Stimulated activated CD4-positive, alpha-beta T cell treated with anti-CD3 and anti-CD28 coated beads, TNF-alpha, amount 100 ng/mL, for 1 hour (primary cell): ENCODE data around the gene UPK2.

ENCODE experiments used
- DNase-seq, 3 donors: peaks; one replicate each; pipeline ENCODE4 v3.0.0-alpha.2; 2020; ENCODE audit warnings: low read depth in 3 of 3, low spot score in 1 of 3

UPK2 gene

DNA sequence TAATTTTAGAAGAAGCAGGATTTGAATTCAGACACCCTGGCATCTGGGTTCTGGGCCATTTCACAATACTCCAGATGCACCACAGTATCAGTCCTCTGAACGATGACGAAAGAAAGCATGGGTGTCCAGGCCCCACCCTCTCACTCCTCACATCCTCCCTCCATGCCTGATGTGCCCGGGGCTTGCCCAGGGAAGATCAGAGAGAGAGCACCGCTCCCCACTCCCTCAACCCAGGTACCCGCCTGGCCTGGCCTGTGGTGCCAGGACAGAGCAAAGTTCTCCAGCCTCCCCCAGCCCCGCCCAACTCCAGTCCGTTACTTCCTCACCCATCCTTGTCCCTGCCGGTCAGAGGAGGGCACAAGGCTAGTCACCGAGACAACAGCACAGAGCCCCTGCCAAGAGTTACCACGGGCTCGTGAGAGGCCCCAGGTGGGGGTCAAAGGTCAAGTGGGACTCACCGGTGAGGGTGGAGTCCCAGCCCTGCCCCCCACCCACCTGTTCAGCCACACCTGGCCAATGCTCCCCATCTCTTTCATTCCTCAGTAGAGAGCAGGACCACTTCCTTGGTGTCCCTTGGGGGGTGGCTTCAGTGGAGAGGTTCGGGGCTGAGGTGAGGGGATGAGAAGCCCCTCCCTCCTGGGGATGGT, 38.5 kb upstream of the UPK2 start:
- DNase-seq = no peak

- no peak for DNase-seq
Observed at GRCh38 chr11:118918128-118918685, 37.9 kb upstream of the UPK2 start.

DNA sequence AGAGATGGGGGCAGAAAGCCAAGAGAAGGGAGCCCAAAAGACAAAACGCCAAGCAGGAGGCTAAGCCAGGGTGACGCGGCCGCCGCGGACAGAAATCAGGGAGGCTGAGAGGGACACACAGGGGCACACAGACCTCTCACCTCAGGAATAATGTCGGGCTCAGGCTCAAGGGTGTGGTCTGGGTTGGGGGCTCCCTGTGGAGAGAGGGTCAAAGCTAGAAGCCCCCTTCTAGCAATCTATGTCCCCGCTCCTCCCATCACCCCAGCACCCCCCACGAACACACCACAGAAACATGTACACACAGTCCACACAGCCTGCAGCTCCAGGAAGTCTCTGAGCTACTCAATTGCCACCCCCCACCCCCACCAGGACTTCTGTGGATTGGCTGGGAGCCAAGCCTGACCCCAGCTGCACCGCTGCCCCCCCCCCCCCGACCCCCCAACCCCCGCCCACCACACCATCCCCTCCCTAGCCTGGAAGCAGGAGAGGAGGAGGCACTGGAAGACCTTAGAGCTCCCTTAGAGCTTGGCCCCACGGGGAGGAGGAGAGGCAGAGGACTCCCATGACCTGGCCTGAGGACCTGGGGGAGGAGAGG, 37.3 kb upstream of the UPK2 start:
- no peak for DNase-seq

- no peak for DNase-seq
Observed at GRCh38 chr11:118921121-118921928, 34.8 kb upstream of the UPK2 start.

- DNase-seq = no peak
Observed at GRCh38 chr11:118921929-118922744, 34.0 kb upstream of the UPK2 start.

DNA sequence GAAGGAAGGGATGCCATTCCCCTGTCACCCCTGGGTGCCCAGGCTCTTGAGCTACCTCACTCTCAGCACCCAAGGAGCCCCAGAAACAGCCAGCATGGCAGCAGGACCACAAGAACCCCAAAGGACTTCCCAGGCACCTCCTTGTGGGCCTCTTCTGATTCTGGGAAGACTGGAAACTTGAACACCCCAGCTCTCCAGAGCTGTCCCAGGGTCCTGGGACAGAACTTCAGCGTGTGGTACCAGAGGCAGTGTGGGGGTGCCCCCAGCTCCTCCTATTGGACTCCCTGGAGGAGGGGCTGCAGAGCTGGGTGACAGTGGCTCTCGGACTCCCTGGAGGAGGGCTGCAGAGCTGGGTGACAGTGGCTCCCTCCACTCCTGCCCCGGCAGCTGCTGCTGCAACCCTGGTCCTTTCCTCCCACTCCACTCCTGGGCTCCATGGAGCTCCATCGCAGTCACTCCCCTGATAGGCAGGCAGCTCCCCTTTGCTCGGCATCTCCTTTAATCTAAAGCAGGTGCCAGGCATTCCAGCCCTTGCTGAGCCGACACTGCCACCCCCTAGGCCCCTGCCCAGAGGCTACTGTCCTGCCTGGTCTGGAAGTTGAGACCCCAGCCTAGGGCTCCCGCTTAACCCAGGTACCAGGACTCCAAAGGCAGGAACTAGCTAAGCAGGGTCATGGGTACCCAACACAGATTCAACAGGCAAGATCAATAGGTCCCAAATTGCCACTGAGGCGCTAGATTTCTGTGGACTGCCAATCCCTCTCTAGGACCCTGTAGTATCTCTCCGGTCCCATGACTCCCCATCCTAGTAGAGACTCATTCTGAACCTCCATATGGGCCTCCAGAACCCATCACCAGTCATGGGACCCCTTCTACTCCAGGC, 33.1 kb upstream of the UPK2 start:
- no peak for DNase-seq

GRCh38 chr11:118923721-118924587, 32.1 kb upstream of the UPK2 start:
- no peak for DNase-seq

GRCh38 chr11:118924591-118925585, 31.2 kb upstream of the UPK2 start:
- no peak for DNase-seq

- DNase-seq = no peak
Observed at GRCh38 chr11:118927554-118928100, 28.5 kb upstream of the UPK2 start.

DNA sequence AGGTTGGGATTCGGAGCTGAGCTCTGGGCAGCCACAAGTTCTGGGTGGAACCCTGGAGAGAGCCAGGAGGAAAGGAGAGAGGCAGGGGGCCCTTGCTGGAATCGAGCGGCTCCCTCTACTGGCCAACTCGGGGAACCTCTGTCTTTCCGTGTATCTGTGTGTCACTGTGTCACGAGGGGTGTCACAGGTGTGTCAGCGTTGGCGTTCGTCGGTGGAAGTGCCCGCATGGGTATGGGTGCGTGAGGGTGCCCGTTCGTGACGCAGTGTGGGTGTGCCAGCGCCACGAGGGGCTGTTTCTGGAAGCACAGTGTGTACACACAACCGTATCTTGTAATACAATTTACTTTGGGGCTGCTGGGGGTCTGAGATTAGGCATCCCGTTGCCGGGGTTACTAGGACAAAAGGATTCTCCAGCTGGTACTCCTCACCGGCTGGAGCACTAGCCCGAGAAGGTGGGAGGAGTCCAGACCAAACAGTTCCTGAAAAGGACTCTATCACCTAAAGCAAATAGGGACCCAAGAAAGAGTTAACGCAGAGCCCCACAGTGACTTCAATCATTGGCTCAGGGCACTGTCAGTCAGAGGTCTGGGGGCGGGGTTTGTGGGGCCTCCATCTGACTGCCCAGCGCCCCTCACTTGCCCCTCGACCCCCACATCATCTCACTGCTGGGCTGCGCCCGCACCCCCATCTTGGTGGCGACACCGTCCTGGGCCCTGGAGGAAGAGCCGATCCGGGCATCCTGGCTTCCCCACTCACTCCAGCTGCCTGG, 27.8 kb upstream of the UPK2 start:
- DNase-seq = peak; percentile 83 to 93 (median 87)

GRCh38 chr11:118928870-118929500, 27.1 kb upstream of the UPK2 start:
- no peak for DNase-seq

DNA sequence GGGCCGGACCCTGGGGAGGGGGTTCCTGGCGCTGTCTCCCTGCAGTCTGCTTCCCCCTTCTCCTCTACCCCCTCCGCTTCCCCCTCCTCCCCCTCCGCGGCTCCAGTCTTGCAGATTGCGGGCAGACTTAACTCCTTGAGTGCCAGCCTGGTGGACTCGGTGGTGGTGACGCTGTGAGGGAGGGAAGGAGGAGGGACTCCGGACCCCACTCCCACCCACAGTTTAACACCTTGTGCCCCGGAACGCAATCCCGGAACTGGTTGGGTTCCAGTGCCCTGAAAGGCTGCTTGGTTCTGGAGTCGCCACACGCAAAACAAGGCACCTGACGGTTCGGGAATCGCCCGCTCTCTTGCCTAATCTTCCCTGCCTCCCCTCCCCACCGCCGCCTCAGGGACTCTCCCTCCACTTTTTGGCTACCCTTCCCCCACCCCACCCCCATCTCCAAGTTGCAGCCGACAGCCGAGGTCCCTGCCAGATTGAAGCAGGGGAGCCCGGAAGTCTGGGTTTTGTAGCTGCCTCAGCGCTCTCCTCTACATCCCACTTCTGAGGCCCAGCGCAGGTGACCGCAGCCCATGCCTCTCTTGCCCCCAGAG, 26.5 kb upstream of the UPK2 start:
- DNase-seq = peak in 1 of 3 donors; percentile 59

- peak in 2 of 3 donors; percentile 73 to 85 for DNase-seq
Observed at GRCh38 chr11:118930094-118930712, 25.9 kb upstream of the UPK2 start.

DNA sequence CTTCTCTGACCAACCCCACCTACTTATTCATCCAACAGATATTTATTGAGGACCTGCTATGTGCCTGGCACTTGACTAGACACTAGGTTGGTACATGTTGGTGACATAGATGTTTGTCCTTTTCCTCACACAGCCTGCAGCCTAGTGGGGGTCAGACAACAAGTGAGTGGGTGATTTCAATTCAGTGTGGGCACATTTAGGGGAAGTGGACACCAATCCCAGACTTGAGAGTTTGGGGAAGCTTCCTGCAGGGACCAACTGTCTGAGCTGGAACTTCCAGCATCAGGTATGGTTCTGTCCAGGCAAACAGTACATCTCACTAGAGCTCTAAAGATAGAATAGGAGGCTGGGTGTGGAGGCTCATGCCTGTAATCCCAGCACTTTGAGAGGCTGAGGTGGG, 24.5 kb upstream of the UPK2 start:
- DNase-seq = no peak

- DNase-seq = no peak
Observed at GRCh38 chr11:118933486-118933885, 22.6 kb upstream of the UPK2 start.

DNA sequence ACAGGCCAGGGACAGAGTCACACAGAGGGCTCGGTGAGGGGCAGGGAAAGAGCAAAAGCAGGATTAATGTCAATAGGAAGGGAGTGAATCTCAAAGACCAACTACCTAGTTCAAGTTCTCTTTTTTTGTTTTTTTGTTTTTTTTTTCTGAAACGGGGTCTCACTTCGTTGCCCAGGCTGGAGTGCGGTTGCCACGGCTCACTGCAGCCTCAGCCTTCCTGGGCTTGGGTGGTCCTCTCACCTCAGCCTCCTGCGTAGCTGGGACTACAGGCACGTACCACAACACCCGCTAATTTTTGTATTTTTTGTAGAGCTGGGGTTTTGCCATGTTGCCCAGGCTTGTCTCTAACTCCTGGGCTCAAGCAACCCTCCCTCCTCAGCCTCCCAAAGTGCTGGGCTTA, 20.7 kb upstream of the UPK2 start:
- no peak for DNase-seq
